ENCODE data around the gene AMIGO3. TPM values are rescaled to one million over a fixed set of nuclear protein-coding genes. Genes with fewer than 3 reads are reported as not detected.
A peak's percentile ranks its signal among the peaks of the same experiment; 100 is the strongest.

The AMIGO3 gene
- total and polyA plus RNA-seq, 10 of the 15 experiments (the other 5 are each of a cell fraction or from before 2014, with no cell fraction given) = 0.07 to 1.3 (median 0.44) TPM; not detected in 3

- ChIA-PET SMC1A (ENCODE audit: uncharacterized antibody, unreplicated experiment) (no interaction called here), RAD21 (ENCODE audit: unreplicated experiment) (no interaction called here), POLR2A (interaction anchor here (1.1 kb wide), 1 partner anchor 22 kb away, joined by 3 read pairs; no protein-coding TSS in a partner anchor), CTCF (interaction anchor here (0.9 to 1.7 kb wide), 2 partner anchors 117 to 183 kb away, joined by 4 to 8 read pairs; no protein-coding TSS in a partner anchor)
- no peaks in the 10 kb centered on the region for H3K27me3 ChIP-seq (replicated peaks in 1 of 2; ENCODE audit: control insufficient read depth in 2 of 2, insufficient read depth in 2 of 2, low read length in 1 of 2)
- ATAC-seq (no peak), FAIRE-seq (no peak), DNase-seq (ENCODE audit: low read depth, low spot score) (no peak)
- peaks cover 20% of the 10 kb centered on the region for H3K79me2 ChIP-seq (ENCODE audit: control insufficient read depth, insufficient read depth, low read length)
- no peaks in the 10 kb centered on the region; the same call in 2 of the 3 replicates for H3K9me3 ChIP-seq (replicated peaks; ENCODE audit: control insufficient read depth, insufficient read depth, low read length)
- 52% methylated on average over 8 of the region's 8 CpGs for WGBS (ENCODE audit: insufficient coverage, insufficient replicate concordance, low lambda C conversion rate, missing lambda C conversion rate)
- H3K4me1 ChIP-seq (ENCODE audit: control insufficient read depth, insufficient read depth, low read length) = peaks cover 21% of the 10 kb centered on the region
- peaks cover 3 to 22% of the 10 kb centered on the region in 2 experiments for H3K36me3 ChIP-seq (ENCODE audit: control insufficient read depth in 2 of 2, insufficient read depth in 2 of 2, low read length in 1 of 2)
- H3K4me3 ChIP-seq = peak overlapping the region; percentile 87
- BruUV-seq (replicated peaks) = no TSS peak
- peak overlapping the region; percentile 77 for H3K4me2 ChIP-seq (ENCODE audit: control insufficient read depth, insufficient read depth)
- in situ Hi-C loops (cut with MboI) = no loop called here
- peak overlapping the region; percentile 100 for H3K9ac ChIP-seq (ENCODE audit: control insufficient read depth, insufficient read depth, low read length)
- intact Hi-C loops (cut with micrococcal nuclease; ENCODE audit: unreplicated experiment) = loop anchor here (5.0 kb wide), 2 partner anchors 64 to 114 kb away; partner anchors contain the start of gene IP6K1
- H4K20me1 ChIP-seq (ENCODE audit: control insufficient read depth, insufficient read depth) = no peaks in the 10 kb centered on the region
- peak overlapping the region; percentile 59 for H2AFZ ChIP-seq (ENCODE audit: control insufficient read depth, low read depth, low read length)
- TF ChIP-seq FOXK2 (IDR thresholded peaks at IDR 0.05) = no peak
- TF ChIP-seq CUX1 (IDR thresholded peaks at IDR 0.05; ENCODE audit: insufficient replicate concordance, low read depth, low read length) = no peak
- TF ChIP-seq, protein P1, sequence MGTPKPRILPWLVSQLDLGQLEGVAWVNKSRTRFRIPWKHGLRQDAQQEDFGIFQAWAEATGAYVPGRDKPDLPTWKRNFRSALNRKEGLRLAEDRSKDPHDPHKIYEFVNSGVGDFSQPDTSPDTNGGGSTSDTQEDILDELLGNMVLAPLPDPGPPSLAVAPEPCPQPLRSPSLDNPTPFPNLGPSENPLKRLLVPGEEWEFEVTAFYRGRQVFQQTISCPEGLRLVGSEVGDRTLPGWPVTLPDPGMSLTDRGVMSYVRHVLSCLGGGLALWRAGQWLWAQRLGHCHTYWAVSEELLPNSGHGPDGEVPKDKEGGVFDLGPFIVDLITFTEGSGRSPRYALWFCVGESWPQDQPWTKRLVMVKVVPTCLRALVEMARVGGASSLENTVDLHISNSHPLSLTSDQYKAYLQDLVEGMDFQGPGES (IDR thresholded peaks at IDR 0.05) = no peak
- TF ChIP-seq ZBTB33 (IDR thresholded peaks at IDR 0.05) = no peak
- TF ChIP-seq RFX5 (IDR thresholded peaks at IDR 0.05; ENCODE audit: low read depth, low read length) = no peak
- TF ChIP-seq LARP7 (IDR thresholded peaks at IDR 0.05) = no peak
- peak overlapping the region; percentile 93 for H3K27ac ChIP-seq (ENCODE audit: control insufficient read depth, insufficient read depth)
Observed at GRCh38 chr3:49722896-49723295, 3.4 kb upstream of the AMIGO3 start.

All from GM12878 (cell line).